NCI-H2107 (cell line): ENCODE results near the gene TTF1.

Experiments used
- DNase-seq: peaks from one replicate; lab custom pipeline; 2025; lab: John Stamatoyannopoulos, UW

Gene TTF1

DNA sequence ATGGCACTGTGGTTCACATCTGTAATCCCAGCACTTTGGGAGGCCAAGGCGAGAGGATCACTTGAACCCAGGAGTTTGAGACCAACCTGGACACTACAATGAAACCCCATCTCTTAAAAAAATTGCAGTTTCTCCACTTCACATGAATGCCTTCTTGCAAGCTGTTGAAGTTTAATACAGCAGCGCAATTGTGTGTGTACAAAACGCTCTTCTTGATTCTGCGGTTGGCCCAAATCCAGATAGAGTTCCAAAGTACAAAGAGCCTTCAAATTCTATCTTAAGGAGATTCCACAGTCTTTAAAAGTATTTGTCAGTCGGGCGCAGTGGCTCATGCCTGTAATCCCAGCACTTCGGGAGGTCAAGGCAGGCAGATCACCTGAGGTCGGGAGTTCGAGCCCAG lies 42.6 kb downstream of the TTF1 start:
- DNase-seq: no peak

DNA sequence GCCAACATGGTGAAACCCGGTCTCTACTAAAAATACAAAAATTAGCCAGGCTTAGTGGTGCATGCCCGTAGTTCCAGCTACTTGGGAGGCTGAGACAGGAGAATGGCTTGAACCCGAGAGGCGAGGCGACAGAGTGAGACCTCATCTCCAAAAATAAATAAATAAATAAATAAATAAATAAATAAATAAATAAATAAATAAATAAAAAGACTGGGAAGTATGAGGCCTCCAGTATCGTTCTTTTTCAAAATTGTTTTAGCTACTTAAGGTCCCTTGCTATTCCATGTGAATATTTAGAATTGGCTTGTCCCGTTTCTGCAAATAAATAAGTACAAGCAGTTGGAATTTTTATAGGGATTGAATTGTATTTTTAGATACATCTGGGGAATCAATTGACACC lies 48.9 kb downstream of the TTF1 start:
- DNase-seq: no peak

- DNase-seq: no peak
Measured at GRCh38 chr9:132356324-132356924, 50.2 kb downstream of the TTF1 start.

- peak; percentile 90 for DNase-seq
Measured at GRCh38 chr9:132354637-132355355, 51.8 kb downstream of the TTF1 start, which contains the start of gene SETX. Gene SETX, minus strand, starts transcription at chr9:132354986. Its CDS starts 5,558 bp downstream, at chr9:132349428.

GRCh38 chr9:132351404-132352045 lies 55.1 kb downstream of the TTF1 start:
- DNase-seq: no peak

DNA sequence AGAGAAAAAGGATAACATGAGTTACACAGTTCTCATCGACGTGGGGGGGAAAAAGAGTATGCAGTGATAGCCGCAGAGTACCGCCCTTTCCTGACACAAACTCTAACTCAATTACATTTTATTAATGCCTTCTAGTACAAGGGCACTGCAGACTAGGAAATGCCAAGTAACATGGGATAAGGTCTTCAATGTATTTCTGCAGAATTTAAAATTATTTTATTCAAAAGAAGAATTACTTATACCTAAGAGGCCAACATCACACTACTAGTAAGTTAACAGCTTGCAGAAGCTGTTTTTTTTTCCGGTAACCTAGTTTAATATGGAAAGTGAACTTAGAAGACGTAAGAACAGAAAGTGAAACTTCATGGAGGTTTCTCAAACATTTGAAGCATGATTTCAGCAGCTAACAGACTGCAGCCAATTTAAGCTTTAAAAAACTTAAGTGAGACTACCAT lies 55.8 kb downstream of the TTF1 start:
- DNase-seq: no peak

DNA sequence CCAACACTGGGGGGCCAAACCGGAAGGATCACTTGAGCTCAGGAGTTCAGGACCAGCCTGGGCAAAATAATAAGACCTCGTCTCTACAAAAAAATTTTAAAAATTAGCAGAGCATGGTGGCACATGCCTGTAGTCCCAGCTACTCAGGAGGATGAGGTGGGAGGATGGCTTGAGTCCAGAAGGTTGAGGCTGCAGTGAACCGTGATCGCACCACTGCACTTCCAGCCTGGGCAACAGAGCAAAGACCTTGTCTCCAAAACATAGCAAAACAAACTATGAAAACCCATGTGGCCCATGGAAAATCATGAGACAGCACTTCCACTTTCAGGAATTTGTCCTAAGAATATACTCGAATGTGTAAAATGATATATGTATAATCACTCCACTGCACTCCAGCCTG lies 58.0 kb downstream of the TTF1 start:
- DNase-seq: no peak

GRCh38 chr9:132346177-132346576 lies 60.5 kb downstream of the TTF1 start:
- DNase-seq: no peak

GRCh38 chr9:132341177-132341840 lies 65.3 kb downstream of the TTF1 start:
- no peak for DNase-seq

- no peak for DNase-seq
Measured at GRCh38 chr9:132334364-132334763, 72.3 kb downstream of the TTF1 start.

- DNase-seq: no peak
Measured at GRCh38 chr9:132333556-132333955, 73.1 kb downstream of the TTF1 start.

- DNase-seq: no peak
Measured at GRCh38 chr9:132328580-132328979, 78.1 kb downstream of the TTF1 start.

DNA sequence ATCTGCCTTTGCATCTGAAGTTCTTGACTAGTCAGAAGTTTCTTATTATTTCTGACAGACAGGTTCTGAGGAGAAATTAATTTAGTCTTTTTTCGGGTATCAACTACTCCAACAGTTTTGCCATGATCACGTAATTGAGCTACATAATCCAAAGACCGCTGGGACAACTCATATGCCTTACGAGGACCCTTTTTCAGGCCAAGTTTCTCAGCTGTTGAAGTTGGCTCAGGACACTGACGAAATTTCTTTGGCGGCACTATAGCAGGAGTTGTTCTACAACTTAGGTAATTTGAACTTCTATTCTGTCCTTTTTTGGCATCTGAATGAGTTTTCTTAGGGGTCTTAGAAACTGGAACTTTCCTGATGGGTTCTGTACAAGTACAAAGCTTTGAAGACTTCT lies 79.1 kb downstream of the TTF1 start:
- DNase-seq: no peak
